ENCODE results near the gene DHRS1.

The DHRS1 gene

GRCh38 chr14:24241829-24242443 is 57.6 kb downstream of the DHRS1 start:
- peak; percentile 93 for DNase-seq
